ENCODE measurements around the gene PRIMA1.

Gene PRIMA1

GRCh38 chr14:93708800-93709199 lies 79.5 kb downstream of the PRIMA1 start:
- DNase-seq = no peak

GRCh38 chr14:93708311-93708734 lies 80.0 kb downstream of the PRIMA1 start:
- no peak for DNase-seq

DNA sequence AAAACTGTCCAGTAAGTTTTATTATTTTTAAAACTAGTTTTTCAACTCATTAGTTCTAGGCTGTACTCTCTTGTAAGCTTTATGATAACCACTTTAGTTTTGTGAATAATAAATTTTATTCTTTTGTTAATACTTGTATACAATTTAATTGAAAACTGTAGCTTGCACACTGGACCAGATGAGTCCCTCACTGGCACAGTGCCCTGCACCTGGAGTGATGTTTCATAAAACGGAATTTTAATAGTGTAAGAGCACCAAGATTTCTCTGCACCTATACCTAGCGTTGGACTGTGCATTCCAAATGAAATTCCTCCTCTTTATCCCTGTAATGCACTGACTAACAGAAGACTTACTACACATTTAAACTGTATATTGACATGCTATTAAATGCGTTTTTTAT lies 80.8 kb downstream of the PRIMA1 start:
- no peak for DNase-seq

DNA sequence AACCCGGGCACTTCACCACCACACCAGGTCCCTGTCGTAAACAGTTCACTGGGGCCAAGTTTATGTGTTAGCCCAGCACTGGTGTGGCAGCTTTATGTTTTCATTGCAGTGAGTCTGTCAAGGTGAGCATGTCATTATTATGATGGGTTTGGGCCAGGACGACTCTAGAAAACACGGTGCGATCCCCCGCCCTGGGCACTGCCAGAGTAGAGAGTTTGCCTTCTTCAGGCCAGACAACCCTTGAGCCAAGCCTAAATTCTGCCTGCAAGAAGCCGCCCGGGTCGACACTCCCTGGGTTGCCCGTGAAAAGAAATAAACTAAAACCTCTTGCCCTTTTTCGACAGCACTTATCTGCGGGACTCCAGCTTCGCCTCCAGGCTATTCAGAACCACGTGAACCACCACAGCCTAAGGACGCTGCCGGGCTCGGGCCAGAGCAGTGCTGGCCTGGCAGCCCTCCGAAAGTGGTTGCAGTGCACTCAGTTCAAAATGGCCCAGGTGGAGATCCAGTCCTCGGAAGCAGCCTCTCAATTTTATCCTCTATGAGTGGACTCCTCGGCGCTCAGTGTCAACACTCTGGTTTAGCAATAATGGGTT lies 81.8 kb downstream of the PRIMA1 start:
- DNase-seq = no peak

- no peak for DNase-seq
Observed at GRCh38 chr14:93705513-93706156, 82.7 kb downstream of the PRIMA1 start.

- no peak for DNase-seq
Observed at GRCh38 chr14:93703941-93704340, 84.3 kb downstream of the PRIMA1 start.

DNA sequence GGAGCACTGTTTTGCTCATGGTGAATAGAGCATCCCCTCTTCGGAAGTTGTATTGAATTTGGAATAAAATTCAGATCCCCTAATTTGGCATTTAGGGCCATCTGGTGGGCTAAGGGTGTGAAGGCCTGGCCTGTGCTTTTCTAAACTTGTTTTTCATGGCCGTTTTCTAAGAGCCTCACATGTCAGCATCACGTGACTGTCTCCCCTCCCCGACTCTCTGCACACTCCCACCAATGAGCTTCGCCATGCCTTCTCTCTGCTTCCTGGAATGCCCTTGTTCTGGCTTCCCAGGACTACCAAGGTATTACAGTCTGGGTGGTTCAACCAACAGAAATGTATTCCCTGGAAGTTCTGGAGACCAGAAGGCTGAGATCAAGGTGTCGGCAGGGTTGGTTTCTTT lies 85.3 kb downstream of the PRIMA1 start:
- DNase-seq = no peak

DNA sequence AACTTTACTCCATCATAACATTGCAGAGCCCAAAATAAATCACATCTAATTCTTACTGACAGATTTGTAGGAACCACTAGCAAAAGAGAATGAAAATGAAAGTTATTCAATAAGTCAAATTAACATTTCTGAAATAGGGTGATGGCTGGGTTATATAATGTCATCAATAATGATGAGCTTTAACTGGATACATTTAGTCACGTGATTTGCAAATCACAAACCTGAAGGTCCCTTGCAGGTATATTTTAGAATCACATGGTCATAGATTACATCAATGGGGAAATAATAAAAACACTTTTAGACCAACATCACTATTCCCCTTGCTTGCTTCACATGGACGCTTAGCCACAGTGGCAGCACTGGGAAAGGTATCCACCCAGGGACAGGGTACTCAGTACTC lies 86.7 kb downstream of the PRIMA1 start:
- DNase-seq = no peak

GRCh38 chr14:93700928-93701327 lies 87.4 kb downstream of the PRIMA1 start:
- DNase-seq = no peak

DNA sequence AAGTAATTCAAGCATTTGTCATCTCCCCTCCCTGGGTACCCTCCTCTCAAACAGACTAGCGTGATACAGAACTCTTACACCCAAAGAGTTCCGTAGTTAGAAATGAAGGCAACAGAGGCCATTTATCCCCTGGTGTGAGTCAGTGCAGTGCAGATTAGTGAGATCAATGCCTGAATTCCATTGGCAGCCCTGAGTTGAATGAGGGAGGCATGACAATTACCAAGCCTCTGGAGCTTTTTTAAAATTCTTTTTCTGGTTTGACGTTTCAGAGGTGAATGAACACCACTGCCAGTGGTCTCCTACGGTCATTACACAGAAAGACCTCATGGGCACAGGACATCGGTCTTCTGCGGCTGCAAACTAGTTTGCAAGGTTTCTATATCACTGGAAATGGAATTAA lies 94.4 kb downstream of the PRIMA1 start:
- no peak for DNase-seq

GRCh38 chr14:93691042-93691780 lies 97.1 kb downstream of the PRIMA1 start:
- no peak for DNase-seq

DNA sequence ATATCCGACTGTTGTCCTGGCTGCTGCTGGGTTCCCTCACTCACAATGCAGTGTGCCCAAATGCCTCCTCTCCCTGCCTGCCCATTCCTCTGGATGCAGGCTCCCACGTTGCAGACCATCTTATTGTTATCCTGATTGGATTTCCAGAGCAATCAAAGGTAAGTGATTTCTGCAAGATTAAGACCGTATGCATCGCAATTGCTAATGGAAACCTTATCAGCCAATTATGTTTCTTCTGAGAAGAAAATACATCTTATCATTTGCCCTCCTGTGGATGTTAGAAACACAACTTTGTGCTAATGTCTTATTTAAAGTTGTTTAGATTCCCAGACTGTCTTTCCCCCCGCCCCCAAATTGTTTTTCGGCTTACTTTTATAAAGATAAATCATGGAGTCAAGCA lies 98.1 kb downstream of the PRIMA1 start:
- no peak for DNase-seq

DNA sequence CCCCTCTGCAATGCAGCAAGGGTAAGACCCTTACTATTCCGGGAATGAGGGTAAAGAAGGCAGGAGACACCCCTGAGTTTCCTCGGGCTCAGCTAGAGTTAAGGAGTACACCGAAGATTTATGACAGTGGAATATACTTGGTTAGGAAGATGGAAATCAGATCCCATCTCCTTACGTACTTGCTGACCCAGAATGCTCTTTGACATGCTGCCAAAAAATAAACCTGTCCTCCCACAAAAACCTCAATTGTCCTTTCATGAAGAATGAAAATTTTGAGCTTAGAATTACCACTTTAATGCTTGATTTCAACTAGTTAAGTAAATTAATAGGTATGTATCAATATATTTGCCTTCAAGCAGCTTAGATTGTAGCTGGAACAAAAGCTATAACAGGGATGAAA lies 99.5 kb downstream of the PRIMA1 start:
- DNase-seq = no peak

DNA sequence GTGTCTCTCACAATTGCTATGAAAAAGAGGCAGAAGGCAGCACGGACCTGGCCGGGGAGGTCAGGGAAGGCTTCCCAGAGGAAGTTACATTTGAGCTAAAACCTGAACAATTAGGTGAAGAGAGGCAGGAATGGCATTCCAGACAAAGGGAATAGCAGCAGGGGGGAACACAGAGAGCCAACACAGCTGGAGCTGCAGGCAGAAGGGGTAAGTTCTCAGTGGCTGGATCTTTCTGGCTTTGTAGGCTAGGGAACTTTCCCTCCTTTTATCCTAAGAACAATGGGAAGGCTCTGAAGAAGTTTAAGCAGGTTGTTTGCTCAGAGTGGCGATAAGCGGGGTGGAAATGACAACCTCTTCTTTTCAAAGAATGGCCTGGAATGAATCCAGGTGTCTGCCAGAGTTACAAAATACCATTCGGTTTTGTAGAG lies 100.0 kb downstream of the PRIMA1 start:
- no peak for DNase-seq

- DNase-seq = no peak
Observed at GRCh38 chr14:93686268-93686667, 102.0 kb downstream of the PRIMA1 start.

DNA sequence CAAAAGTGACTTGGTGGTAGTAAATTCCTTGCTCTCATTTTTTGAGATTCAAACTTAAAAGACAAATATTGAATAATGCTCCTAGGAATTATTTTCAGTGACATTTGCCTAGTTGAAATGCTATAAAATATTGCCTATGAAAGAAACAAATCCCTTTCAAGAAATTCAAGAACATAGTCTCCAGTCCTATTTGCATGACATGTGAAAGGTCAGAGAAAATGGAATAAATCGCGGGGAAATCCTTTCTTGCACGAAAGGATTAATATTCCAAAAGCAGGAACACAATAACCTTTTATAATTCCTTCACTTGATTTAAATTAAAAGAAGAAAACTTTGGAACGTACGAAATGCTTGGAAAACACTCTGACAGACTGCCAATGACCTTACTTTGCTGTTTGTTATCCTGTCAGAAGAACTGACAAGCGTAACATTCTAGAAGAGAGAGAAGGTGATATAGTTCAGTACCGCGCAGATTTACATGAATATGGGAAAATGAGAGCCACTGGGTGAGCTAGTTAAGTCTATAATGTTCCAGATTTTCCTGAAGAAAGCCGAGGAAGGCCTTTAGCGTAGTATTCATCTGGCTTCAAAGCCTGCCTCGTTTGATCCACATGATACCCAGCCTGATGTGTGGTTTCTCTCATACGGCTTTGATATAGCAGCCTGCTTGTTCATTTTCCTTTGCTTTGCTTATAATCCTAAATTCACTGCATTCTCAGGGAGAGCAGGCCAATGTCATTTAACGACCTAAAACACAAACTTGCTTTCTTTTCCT lies 103.0 kb downstream of the PRIMA1 start:
- no peak for DNase-seq

DNA sequence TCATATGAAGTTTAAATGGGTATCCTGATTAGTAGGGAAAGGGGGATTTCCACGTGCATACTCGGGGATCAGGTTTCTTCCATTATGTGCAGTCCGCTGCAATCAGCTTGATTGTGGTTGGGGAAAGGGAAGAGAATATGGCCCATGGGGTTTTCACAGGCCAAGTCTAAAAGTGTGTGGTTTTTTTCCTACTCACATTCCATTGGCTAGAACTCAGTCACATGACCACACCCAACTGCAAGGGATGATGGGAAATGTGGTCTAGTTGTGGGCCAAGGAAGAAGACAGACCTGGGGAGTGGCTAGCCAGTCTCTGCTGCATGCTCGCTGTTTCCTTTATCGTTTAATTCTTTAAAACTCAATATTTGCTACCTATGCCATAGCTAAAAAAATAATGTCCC lies 105.1 kb downstream of the PRIMA1 start:
- no peak for DNase-seq

- DNase-seq = no peak
Observed at GRCh38 chr14:93682459-93682858, 105.8 kb downstream of the PRIMA1 start.

- DNase-seq = no peak
Observed at GRCh38 chr14:93676416-93676958, 111.8 kb downstream of the PRIMA1 start.

- DNase-seq = no peak
Observed at GRCh38 chr14:93675651-93676050, 112.6 kb downstream of the PRIMA1 start.

- no peak for DNase-seq
Observed at GRCh38 chr14:93674343-93674742, 113.9 kb downstream of the PRIMA1 start.

GRCh38 chr14:93669632-93670031 lies 118.7 kb downstream of the PRIMA1 start:
- no peak for DNase-seq
